HepG2 (cell line): ENCODE results near the gene UBXN1. TPM values are rescaled to one million over a fixed set of nuclear protein-coding genes. Genes with fewer than 3 reads are reported as not detected.

Source experiments
- BCL3 ChIP-seq: sonication (generic); formaldehyde crosslinking; IDR thresholded peaks from 2 replicates; pipeline ENCODE4 v1.5.1; 2020; ENCODE audit warnings: mild to moderate bottlenecking, missing genetic modification reagents, moderate library complexity
- CHD4 ChIP-seq: fragments of 200-600 bp; sonication (generic); IDR thresholded peaks from 2 replicates; pipeline ENCODE4 v1.7.0; 2017; ENCODE audit warnings: mild to moderate bottlenecking, low read length, borderline replicate concordance
- ELF4 ChIP-seq: sonication (generic); formaldehyde crosslinking; IDR thresholded peaks from 2 replicates; pipeline ENCODE4 v1.5.0; 2020; ENCODE audit warnings: missing genetic modification reagents, mild to moderate bottlenecking, moderate library complexity, borderline replicate concordance
- GATAD1 ChIP-seq: IDR thresholded peaks from 2 replicates; pipeline ENCODE4 v1.6.1; 2016; ENCODE audit warnings: missing genetic modification reagents, missing compliant biosample characterization
- HNF1A ChIP-seq, 2 experiments: sonication (generic) in 1 of 2; formaldehyde crosslinking in 1 of 2; IDR thresholded peaks; 2 replicates each; pipeline versions ENCODE4 v1.4.0 to v1.6.1; 2016 to 2020; ENCODE audit warnings: borderline replicate concordance in 1 of 2, low read depth in 1 of 2, mild to moderate bottlenecking in 1 of 2, missing genetic modification reagents in 1 of 2
- HNRNPLL ChIP-seq: fragments of 200-400 bp; formaldehyde crosslinking; IDR thresholded peaks from 2 replicates; pipeline ENCODE4 v1.6.1; 2017; ENCODE audit warnings: mild to moderate bottlenecking, low read depth, low read length; ENCODE audit not compliant: poor library complexity, severe bottlenecking
- MATR3 ChIP-seq: sonication (generic); formaldehyde crosslinking; IDR thresholded peaks from 2 replicates; pipeline ENCODE4 v1.4.0; 2020; ENCODE audit warnings: missing genetic modification reagents
- PTBP1 ChIP-seq: fragments of 200-400 bp; formaldehyde crosslinking; IDR thresholded peaks from 2 replicates; pipeline ENCODE4 v1.6.1; 2018; ENCODE audit warnings: low read length, low read depth; ENCODE audit not compliant: poor library complexity, severe bottlenecking
- SALL2 ChIP-seq: sonication (generic); formaldehyde crosslinking; IDR thresholded peaks from 2 replicates; pipeline ENCODE4 v1.8.1; 2023; ENCODE audit warnings: mild to moderate bottlenecking, missing genetic modification reagents, inconsistent platforms
- THAP9 ChIP-seq: sonication (generic); formaldehyde crosslinking; IDR thresholded peaks from 2 replicates; pipeline ENCODE4; 2020; ENCODE audit warnings: missing genetic modification reagents, mild to moderate bottlenecking, borderline replicate concordance
- ZBTB26 ChIP-seq: IDR thresholded peaks from 2 replicates; pipeline ENCODE4 v1.6.1; 2016; ENCODE audit warnings: missing compliant biosample characterization, missing genetic modification reagents, borderline replicate concordance
- ZNF292 ChIP-seq: sonication (generic); formaldehyde crosslinking; IDR thresholded peaks from 2 replicates; pipeline ENCODE4 v1.8.1; 2022; ENCODE audit warnings: mild to moderate bottlenecking, low read depth, missing genetic modification reagents, borderline replicate concordance
- ZNF672 ChIP-seq: sonication (generic); formaldehyde crosslinking; IDR thresholded peaks from 2 replicates; pipeline ENCODE4 v1.8.1; 2022; ENCODE audit warnings: missing genetic modification reagents
- ZNF772 ChIP-seq: sonication (generic); formaldehyde crosslinking; IDR thresholded peaks from 2 replicates; pipeline ENCODE4 v1.5.0; 2020; ENCODE audit warnings: mild to moderate bottlenecking, missing genetic modification reagents
- polyA plus RNA-seq, 8 experiments: library from polyadenylated mRNA; depleted of rRNA in 3 of 8; stranded (reverse) in 7 of 8; unstranded in 1 of 8; fragments of >200 nt; fragmentation: Illumina TruSeq in 4 of 8; extraction: Trizol in 4 of 8; gene quantifications; 2 replicates each; pipeline versions ENCODE4 v1.2.1 to v1.2.3, GENCODE V29; 2011 to 2016; ENCODE audit warnings: low read depth in 4 of 8, missing spikeins in 1 of 8, mixed read lengths in 1 of 8; ENCODE audit not compliant: insufficient read depth in 1 of 8
- total RNA-seq, 5 experiments: library from RNA; depleted of rRNA; stranded (reverse); fragments of >200 nt; fragmentation: Illumina TruSeq; extraction: Trizol; gene quantifications; 2 replicates each; pipeline ENCODE4 v1.2.3, GENCODE V29; 2016; ENCODE audit warnings: low read depth in 1 of 5

Gene UBXN1
- total and polyA plus RNA-seq, 2 of the 13 experiments (the other 11 are each of a cell fraction or from before 2014, with no cell fraction given) = 47.5 to 52.4 TPM

GRCh38 chr11:62728171-62728988 is 49.5 kb upstream of the UBXN1 start, which contains the start of gene TTC9C (continued):
- peak; percentile 59; the same call in 1 of the 2 replicates for TF ChIP-seq THAP9 (CRISPR knock-in tag)
- no peak for TF ChIP-seq PTBP1
- TF ChIP-seq CHD4 = peak; percentile 77; the same call in 1 of the 2 replicates
- no peak for TF ChIP-seq MATR3 (CRISPR knock-in tag)
- no peak for TF ChIP-seq HNF1A (IDR thresholded peaks at IDR 0.05; ENCODE audit: low read depth)
- no peak for TF ChIP-seq HNF1A (CRISPR knock-in tag; IDR thresholded peaks at IDR 0.05; ENCODE audit: borderline replicate concordance)
- no peak for TF ChIP-seq ZNF672 (CRISPR knock-in tag)
- TF ChIP-seq BCL3 (CRISPR knock-in tag) = no peak
- no peak for TF ChIP-seq HNRNPLL
- no peak for TF ChIP-seq ZNF292
- TF ChIP-seq GATAD1 (CRISPR knock-in tag) = peak; percentile 80
- 0 out of 2 replicates have a peak, but pooled peaks have one; percentile 16 for TF ChIP-seq ELF4 (CRISPR knock-in tag)
- no peak for TF ChIP-seq SALL2
- no peak for TF ChIP-seq ZNF772 (CRISPR knock-in tag)
- TF ChIP-seq ZBTB26 = no peak; the same call in 1 of the 2 replicates
